Brain pericyte (primary cell): ENCODE data around the gene PCNA.
"Not testable (repeated sequence)": the region's sequence is repeated elsewhere in the genome, so short reads cannot be mapped to it uniquely, and the experiment has no call there.

Source experiments
- DNase-seq: peaks from one replicate; pipeline ENCODE4 v3.0.0-alpha.2; 2012; ENCODE audit warnings: low read depth, low spot score

Gene PCNA

GRCh38 chr20:5099009-5099408 lies 20.7 kb downstream of the PCNA start:
- not testable (repeated sequence) for DNase-seq

GRCh38 chr20:5096463-5096862 lies 23.3 kb downstream of the PCNA start:
- DNase-seq, result no peak

DNA sequence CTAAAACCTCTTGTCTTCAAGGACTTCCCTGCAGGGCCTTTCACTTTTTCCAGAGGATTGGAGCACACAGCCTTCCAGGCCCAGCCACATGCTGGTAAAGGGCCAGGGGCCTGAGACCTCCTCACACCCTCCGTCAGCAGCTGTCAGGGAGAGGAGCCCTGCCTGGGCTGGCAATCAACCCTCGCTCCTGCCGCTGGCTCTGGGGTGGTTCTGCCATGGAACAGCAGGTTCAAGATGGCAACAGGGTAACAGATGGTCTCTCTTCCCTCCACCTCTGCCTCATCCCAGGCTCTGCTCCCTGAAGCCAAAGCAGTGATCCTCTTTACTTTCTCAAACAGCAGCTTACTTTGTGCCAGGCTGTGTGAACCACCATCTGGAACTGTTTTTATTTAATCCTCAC lies 23.8 kb downstream of the PCNA start:
- DNase-seq, result no peak

DNA sequence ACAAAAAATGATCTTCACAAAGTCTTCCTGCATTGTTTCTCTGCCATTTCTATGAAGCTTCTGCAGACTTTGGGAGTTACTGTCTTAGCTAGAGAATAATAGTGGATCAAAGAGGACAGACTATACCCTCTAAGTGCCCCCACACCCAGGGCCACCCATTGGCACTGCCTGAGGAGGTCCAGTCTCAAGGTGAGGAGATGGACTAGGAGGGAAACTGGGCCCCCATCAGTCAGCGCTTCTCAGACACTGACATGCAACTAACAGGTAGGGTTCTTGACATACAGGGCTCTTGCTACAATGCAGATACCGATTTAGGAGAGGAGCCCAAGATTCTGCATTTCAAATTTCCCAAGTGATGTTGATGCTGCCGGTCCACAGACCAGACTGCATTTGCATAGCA lies 24.3 kb downstream of the PCNA start:
- no peak for DNase-seq

DNA sequence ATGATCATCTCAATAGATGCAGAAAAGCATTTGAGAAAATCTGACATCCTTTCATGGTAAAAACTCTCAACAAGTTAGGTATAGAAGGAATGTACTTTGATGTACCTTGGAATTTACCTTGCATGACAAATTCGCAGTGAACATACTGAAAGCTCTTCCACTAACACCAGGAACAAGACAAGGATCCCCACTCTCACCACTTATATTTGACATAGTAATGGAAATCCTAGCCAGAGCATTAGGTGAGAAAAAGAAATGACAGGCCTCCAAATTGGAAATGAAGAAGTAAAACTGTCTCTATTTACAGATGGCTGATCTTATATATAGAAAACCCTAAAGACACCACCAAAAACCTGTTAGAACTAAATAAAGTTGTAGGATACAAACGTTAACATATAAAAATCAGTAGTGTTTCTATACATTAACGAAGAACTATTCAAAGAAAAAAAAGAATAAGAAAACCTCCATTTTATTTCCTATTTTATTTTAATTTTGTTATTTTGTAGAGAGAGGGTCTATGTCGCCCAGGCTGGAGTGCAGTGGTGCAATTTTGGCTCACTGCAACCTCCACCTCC lies 26.9 kb downstream of the PCNA start:
- DNase-seq, result no peak

DNA sequence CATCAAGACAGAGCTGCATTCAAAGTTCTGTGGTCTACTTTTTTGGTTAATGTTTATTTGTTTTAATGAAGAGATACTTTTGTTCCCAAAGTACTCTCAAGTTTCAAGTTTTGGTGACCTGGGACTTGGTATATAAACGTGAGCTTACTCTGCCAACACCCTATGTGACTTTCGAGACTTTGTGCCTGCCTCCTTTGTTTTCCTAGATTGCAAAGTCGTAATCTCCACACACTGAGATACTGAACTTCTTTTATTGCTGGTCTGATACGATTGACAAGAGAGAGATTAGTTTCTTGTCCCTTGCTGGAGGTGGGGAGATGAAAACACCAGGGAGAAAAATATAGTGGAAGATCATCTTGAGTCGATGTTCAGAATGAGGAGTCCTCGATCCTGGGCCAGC lies 27.9 kb downstream of the PCNA start:
- no peak for DNase-seq

- no peak for DNase-seq
Observed at GRCh38 chr20:5090191-5090590, 29.6 kb downstream of the PCNA start.

DNA sequence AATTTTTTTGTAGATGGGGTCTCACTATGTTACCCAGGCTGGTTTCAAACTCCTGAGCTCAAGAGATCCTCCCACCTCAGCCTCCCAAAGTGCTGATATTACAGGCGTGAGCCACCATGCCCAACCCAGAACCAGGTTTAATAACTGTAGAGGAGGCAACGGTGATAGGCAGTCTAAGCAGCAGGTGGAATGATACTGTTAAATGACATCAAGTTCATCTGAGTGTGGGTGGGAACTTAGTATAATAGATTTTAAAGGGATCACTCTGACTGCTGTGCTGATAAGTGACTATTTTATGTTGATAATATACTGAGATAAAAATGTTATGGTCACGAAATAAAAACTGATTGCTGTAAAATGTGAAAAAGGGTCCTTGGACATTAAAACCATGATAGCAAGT lies 31.1 kb downstream of the PCNA start:
- no peak for DNase-seq

GRCh38 chr20:5085380-5085779 lies 34.4 kb downstream of the PCNA start:
- DNase-seq, result no peak

DNA sequence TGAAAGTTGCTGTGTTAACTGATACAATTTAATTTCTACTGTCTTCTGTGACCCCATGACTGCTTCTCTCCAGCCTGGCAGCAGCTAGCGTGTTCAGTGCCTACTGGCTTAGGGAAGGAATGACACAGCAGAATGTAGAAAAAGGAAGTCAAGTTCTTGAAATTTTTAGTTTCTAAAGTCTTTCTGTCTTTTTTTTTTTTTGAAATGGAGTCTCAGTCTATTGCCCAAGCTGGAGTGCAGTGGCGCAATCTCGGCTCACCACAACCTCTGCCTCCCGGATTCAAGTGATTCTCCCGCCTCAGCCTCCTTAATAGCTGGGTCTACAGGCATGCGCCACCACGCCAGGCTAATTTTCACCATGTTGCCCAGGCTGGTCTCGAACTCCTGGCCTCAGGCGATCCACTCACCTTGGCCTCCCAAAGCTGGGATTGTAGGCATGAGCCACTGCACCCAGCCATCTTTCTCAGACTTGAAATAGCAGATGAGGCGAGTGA lies 39.3 kb downstream of the PCNA start:
- no peak for DNase-seq

- DNase-seq, result no peak
Observed at GRCh38 chr20:5078399-5078958, 41.3 kb downstream of the PCNA start.

DNA sequence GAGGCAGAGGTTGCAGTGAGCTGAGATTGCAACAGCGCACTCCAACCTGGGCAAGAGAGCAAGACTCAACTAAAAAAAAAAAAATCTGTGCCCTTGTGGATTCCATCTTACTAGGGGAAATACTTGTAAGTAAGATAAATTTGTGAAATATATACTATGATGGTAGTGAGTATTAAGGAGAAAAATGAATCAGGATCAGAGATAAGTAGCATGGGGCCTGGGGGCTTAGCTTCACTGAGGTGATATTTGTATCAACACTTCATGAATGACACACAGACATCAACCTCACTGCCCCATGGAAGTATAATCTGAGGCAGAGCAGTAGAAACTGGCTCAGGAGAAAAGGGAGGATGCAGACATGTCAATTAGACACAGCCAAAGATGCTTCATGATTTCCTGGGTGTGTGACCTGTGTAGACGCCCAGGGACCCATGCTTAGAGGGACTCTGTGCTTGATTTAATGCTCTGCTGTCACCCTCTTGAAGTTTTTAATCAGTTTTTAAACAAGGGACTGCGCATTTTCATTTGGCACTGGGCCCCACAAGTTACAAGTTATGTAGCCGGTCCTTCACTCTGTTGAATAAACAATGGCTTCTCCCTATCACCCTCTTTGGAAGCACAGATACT lies 41.9 kb downstream of the PCNA start:
- no peak for DNase-seq

DNA sequence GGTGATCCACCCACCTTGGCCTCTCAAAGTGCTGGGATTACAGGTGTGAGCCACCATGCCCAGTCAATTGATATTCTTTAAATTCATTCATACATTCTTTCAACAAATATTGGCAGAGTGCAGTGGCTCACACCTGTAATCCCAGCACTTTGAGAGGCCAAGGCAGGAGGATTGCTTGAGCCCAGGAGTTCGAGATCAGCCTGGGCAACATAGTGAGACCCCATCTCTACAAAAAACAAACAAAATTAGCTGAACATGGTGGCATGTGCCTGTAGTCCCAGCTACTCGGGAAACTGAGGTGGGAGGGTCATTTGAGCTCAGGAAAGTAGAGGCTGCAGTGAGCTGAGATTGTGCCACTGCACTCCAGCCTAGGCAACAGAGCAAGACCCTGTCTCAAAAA lies 42.8 kb downstream of the PCNA start:
- DNase-seq, result not testable (repeated sequence)

GRCh38 chr20:5074232-5074674 lies 45.5 kb downstream of the PCNA start:
- no peak for DNase-seq

DNA sequence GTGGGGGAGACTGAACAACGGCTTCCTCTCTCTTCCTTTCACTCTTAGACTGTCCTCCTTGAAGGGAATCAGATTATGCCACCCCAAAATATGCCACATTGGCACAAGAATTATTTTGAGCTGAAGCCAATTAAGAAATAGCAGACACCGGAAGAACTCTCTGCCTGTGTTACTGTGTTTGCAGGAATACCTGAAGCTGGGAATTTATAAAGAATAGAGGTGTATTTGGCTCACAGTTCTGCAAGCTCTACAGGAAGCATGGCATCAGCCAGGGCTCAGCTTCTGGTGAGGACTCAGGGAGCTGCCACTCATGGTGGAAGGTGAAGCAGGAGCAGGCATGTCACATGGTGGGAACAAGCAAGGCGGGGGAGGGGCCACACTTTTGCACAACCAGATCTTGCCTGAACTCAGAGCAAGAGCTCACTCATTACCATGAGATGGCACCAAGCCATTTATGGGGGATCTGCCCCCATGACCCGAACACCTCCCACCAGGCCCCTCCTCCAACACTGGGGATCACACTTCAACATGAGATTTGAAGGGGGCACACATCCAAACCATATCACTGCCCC lies 46.0 kb downstream of the PCNA start:
- DNase-seq, result no peak

DNA sequence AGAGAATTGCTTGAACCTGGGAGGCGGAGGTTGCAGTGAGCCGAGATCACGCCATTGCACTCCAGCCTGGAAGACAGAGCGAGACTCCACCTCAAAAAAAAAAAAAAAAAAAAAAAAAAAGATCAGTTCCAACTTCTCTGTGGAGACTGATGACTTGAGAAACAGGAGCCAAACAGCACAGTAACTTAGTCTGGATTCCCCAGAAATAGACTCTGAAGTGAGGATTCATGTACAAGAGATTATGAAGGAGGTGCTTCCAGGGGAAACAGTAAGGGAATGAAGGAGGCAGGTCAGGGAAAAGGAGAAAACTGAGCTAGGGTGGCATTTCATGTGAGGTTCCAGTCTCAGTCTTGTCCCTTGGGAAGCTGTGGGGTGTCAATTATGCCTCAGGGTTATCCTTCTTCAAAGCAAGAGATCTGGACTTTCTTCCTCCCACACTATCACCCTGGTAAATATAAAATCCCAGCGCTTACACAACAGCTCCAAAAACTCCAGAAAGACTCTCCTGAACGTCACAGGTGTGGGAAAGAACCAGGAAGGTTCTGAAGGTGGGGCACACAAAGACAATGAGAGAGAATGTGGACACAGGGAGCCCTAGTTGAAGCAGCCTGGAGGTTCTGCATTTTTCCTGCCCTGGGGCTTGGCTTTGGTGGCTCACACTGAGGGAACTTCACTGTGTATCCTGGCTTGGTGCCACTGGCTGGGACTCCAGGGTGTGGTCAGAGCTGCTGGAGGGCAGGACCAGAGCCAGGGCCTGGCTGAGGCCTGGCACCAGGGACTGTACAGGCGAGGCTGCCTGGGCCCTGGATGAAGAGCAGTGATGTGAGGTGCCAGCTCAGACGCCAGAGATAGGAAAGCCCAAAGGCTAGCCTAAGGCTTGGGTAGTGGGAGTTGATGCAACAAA lies 46.8 kb downstream of the PCNA start:
- no peak for DNase-seq

GRCh38 chr20:5071942-5072341 lies 47.8 kb downstream of the PCNA start:
- DNase-seq, result not testable (repeated sequence)

- DNase-seq, result no peak
Observed at GRCh38 chr20:5070570-5070969, 49.2 kb downstream of the PCNA start.

DNA sequence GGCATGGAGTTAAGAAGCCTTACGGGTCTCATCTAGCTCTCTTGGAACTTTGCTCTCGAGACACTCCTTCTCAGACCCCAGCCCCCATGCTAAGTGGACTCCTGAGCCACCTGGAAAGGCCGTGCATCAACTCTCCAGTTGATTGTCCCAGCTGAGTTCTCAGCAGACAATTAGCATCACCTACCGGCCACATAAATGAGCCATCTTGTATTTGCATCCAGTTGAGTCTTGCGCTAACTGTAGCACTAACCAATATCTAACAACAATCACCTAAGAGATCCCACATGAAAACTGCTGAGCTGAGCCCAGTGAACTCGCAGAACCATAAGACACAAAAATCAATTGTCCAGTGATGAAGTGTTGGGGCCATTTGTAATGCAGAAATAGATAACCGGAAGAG lies 49.7 kb downstream of the PCNA start:
- DNase-seq, result no peak

DNA sequence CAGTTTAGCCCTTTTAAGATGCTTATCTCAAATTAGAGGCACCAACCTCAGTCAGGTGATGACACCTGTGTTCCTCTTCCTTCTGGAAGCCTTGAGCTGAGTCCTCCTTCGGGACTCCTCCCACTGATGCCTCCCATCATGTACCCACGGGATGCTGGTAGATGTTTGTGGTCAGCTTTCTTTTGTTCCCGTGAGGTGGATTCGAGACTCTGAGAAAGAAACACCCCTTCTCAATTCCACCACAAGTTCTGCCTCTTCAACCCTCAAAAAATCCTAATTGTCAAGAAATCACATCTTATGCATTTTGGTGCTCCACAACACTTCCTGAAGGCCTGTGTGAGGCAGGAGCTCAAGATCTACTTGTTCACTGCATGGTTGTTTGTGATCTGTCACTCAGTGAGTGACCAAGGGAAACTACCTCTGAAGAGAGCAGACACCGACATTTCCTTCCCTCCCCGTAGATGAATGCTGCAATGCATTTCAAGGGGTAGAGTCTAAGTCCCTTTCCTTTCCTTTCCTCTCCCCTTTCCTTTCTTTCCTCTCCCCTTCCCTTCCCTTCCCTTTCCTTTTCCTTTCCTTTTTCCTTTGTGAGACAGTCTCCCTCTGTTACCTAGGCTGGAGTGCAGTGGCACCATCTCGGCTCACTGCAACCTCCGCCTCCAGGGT lies 50.5 kb downstream of the PCNA start:
- DNase-seq, result no peak

GRCh38 chr20:5067877-5068645 lies 51.7 kb downstream of the PCNA start:
- DNase-seq, result no peak
